PFSK-1 (cell line): ENCODE data around the gene INPP5A.

ENCODE experiments used
- POLR2AphosphoS5 ChIP-seq: IDR thresholded peaks from 2 replicates; pipeline ENCODE4 v1.6.1; 2012; ENCODE audit warnings: low read depth, mild to moderate bottlenecking, control low read depth, low read length, moderate library complexity
- TAF1 ChIP-seq: IDR thresholded peaks from 2 replicates; pipeline ENCODE4 v1.6.1; 2012; ENCODE audit warnings: low read length, control low read depth, borderline replicate concordance; ENCODE audit not compliant: insufficient read depth

- TF ChIP-seq POLR2AphosphoS5 (no peak), TAF1 (no peak)
These were observed 69.9 kb downstream of the INPP5A start for GRCh38 chr10:132607491-132607890.
